ENCODE measurements around the gene AK3. TPM values are rescaled to one million over a fixed set of nuclear protein-coding genes. Genes with fewer than 3 reads are reported as not detected.

The AK3 gene
- total RNA-seq, 1 experiment from 2014 or later, result 41.5 TPM

- Histone ChIP-seq H3K27me3 (ENCODE audit: insufficient read depth, low read length) (no peaks in the 10 kb centered on the region), H3K79me2 (ENCODE audit: insufficient read depth, low read length) (no peaks in the 10 kb centered on the region; the same call in 1 of the 2 replicates), H4K20me1 (ENCODE audit: control insufficient read depth, insufficient read depth, insufficient read length) (peaks cover under 1% of the 10 kb centered on the region), H3K27ac (ENCODE audit: insufficient read length, low read depth, low read length) (no peak overlapping the region), H3K14ac (ENCODE audit: insufficient read depth, low read length) (no peak overlapping the region), H2AK5ac (ENCODE audit: insufficient read length, low read length) (no peak overlapping the region), H3K9me3 (ENCODE audit: control insufficient read depth, low read depth, low read length) (no peaks in the 10 kb centered on the region), H2BK15ac (ENCODE audit: low read depth, low read length) (no peak overlapping the region), H4K5ac (ENCODE audit: insufficient read length, low read depth, low read length) (no peak overlapping the region), H3K56ac (ENCODE audit: insufficient read length, low read depth, low read length) (no peak overlapping the region), H4K91ac (ENCODE audit: insufficient read length, low read depth, low read length) (no peak overlapping the region), H3K23me2 (ENCODE audit: insufficient read length, low read depth, low read length, poor library complexity, severe bottlenecking) (peaks cover 4% of the 10 kb centered on the region), H2AFZ (ENCODE audit: low read length) (no peak overlapping the region), H3K18ac (ENCODE audit: insufficient read length, low read depth, low read length) (no peak overlapping the region), H2BK5ac (ENCODE audit: insufficient read length, low read length) (no peak overlapping the region), H4K8ac (replicated peaks; ENCODE audit: insufficient read length, low read depth, low read length) (no peak overlapping the region), H3K4me1 (ENCODE audit: insufficient read depth, low read length) (peaks cover 17% of the 10 kb centered on the region), H3K9ac (ENCODE audit: extremely low read depth, insufficient read length, low read length) (no peak overlapping the region), H2BK20ac (ENCODE audit: low read depth, low read length, poor library complexity, severe bottlenecking) (no peak overlapping the region), H2BK120ac (ENCODE audit: low read depth, low read length, poor library complexity, severe bottlenecking) (no peak overlapping the region), H3K23ac (ENCODE audit: insufficient read length, low read depth, low read length) (no peak overlapping the region), H3K4me2 (ENCODE audit: insufficient read depth, insufficient read length, low read length) (no peak overlapping the region), H2BK12ac (ENCODE audit: insufficient read length, low read depth, low read length) (no peak overlapping the region), H3K79me1 (ENCODE audit: insufficient read depth, low read depth, low read length, poor library complexity, severe bottlenecking) (no peaks in the 10 kb centered on the region), H3T11ph (ENCODE audit: low read length) (no peak overlapping the region), H3K4ac (ENCODE audit: low read depth, low read length) (no peak overlapping the region)
- Mint-ChIP-seq H3K9me3 (no peaks in the 10 kb centered on the region), H3K4me3 (no peak overlapping the region), H3K4me1 (peaks cover 48% of the 10 kb centered on the region in 2 experiments), H3K27ac (no peak overlapping the region), H3K36me3 (ENCODE audit: insufficient read depth in 1 of 3, low read depth in 3 of 3) (peaks cover 0 to 3% (median 0%) of the 10 kb centered on the region in 3 experiments; a peak in 1 of 7 replicates), H3K27me3 (ENCODE audit: low read depth) (peaks cover 5% of the 10 kb centered on the region; the same call in 1 of the 2 replicates)
- WGBS (ENCODE audit: extremely low coverage, insufficient read length, low lambda C conversion rate), result no CpG with 5 or more reads among the region's 1 CpG
- TF ChIP-seq CTCF (conservative IDR thresholded peaks at IDR 0.05), result no peak
- DNase-seq, result no peak
Measured at GRCh38 chr9:4667681-4668080, 73.3 kb downstream of the AK3 start.
